ENCODE results near the gene C11orf52. TPM values are rescaled to one million over a fixed set of nuclear protein-coding genes. Genes with fewer than 3 reads are reported as not detected.

C11orf52 gene
- total RNA-seq, 3 donors from 2014 or later: 3.2 to 12.8 (median 7.7) TPM

GRCh38 chr11:111974446-111974845, 55.7 kb downstream of the C11orf52 start:
- no peak overlapping the region for H3K4me3 ChIP-seq
- no peak for TF ChIP-seq CTCF (IDR thresholded peaks at IDR 0.05)
- H3K9me3 ChIP-seq: no peaks in the 10 kb centered on the region
- DNase-seq (no peak), ATAC-seq (no peak)
- intact Hi-C loops (cut with DNase I, micrococcal nuclease): no loop called here
- no peaks in the 10 kb centered on the region for H3K36me3 ChIP-seq (ENCODE audit: low read depth)
- peaks cover 16% of the 10 kb centered on the region for H3K4me1 ChIP-seq (ENCODE audit: low read depth)

- ATAC-seq: peak; percentile 59
- Histone ChIP-seq H3K9me3 (no peaks in the 10 kb centered on the region), H3K4me1 (ENCODE audit: low read depth) (peaks cover 16% of the 10 kb centered on the region), H3K36me3 (ENCODE audit: low read depth) (no peaks in the 10 kb centered on the region), H3K4me3 (no peak overlapping the region)
- intact Hi-C loops (cut with DNase I, micrococcal nuclease): loop anchor here in 1 of 2 donors (5.0 kb wide), 1 partner anchor 38 kb away; the partner anchor contains the start of gene DIXDC1
- peak in 1 of 3 donors; percentile 38 for DNase-seq
- no peak for TF ChIP-seq CTCF (IDR thresholded peaks at IDR 0.05)
Observed at GRCh38 chr11:111975076-111975806, 56.5 kb downstream of the C11orf52 start.

GRCh38 chr11:111976119-111976766, 57.5 kb downstream of the C11orf52 start:
- Histone ChIP-seq H3K9me3 (no peaks in the 10 kb centered on the region), H3K4me3 (no peak overlapping the region), H3K4me1 (ENCODE audit: low read depth) (peaks cover 16% of the 10 kb centered on the region), H3K36me3 (ENCODE audit: low read depth) (no peaks in the 10 kb centered on the region)
- no peak for TF ChIP-seq CTCF (IDR thresholded peaks at IDR 0.05)
- ATAC-seq (no peak), DNase-seq (no peak)
- intact Hi-C loops (cut with DNase I, micrococcal nuclease): loop anchor here in 1 of 2 donors (5.0 kb wide), 1 partner anchor 39 kb away; the partner anchor contains the start of gene DIXDC1

Other genes starting within 250 kb of the C11orf52 start
- 10 to 100 TPM; 28.5 to 48.5 (median 47.0) TPM for gene PPP2R1B, start 152.5 kb upstream of the C11orf52 start, total RNA-seq
- gene ALG9, start 47.3 kb upstream of the C11orf52 start, total RNA-seq: 10 to 100 TPM; 16.7 to 29.3 (median 21.1) TPM
- 1 to 10 TPM; 1.7 to 2.7 (median 2.3) TPM for gene FDXACB1, start 39.7 kb upstream of the C11orf52 start, total RNA-seq
- gene CFAP68, start 39.4 kb upstream of the C11orf52 start, total RNA-seq: 10 to 100 TPM; 12.2 to 26.4 (median 19.1) TPM
- 100 to 1,000 TPM in 1 of 3 donors, 10 to 100 TPM in 2; 13.8 to 331 (median 30.7) TPM for gene CRYAB, start 7.1 kb upstream of the C11orf52 start, total RNA-seq
- 1 to 10 TPM in 2 of 3 donors, not detected in 1; 1.4 to 4.8 TPM for gene HSPB2, start 6.2 kb upstream of the C11orf52 start, total RNA-seq
- gene DIXDC1, start 18.4 kb downstream of the C11orf52 start, total RNA-seq: 10 to 100 TPM; 11.1 to 61.8 (median 11.7) TPM
- 10 to 100 TPM; 51.1 to 54.2 (median 51.4) TPM for gene DLAT, start 106.5 kb downstream of the C11orf52 start, total RNA-seq
- gene PIH1D2, start 155.1 kb downstream of the C11orf52 start, total RNA-seq: 1 to 10 TPM in 2 of 3 donors, under 1 TPM in 1; 0.65 to 2.4 (median 1.5) TPM
- gene NKAPD1, start 155.4 kb downstream of the C11orf52 start, total RNA-seq: 10 to 100 TPM; 14.6 to 17.4 (median 16.2) TPM
- gene TIMM8B, start 167.8 kb downstream of the C11orf52 start, total RNA-seq: 10 to 100 TPM; 37.9 to 56.5 (median 42.7) TPM
- gene SDHD, start 168.0 kb downstream of the C11orf52 start, total RNA-seq: 100 to 1,000 TPM; 185 to 312 (median 202) TPM
- gene IL18, start 245.2 kb downstream of the C11orf52 start, total RNA-seq: 100 to 1,000 TPM in 1 of 3 donors, 10 to 100 TPM in 2; 69.4 to 114 (median 85.0) TPM
- gene TEX12, start 248.5 kb downstream of the C11orf52 start, total RNA-seq: under 1 TPM; 0.52 to 0.80 (median 0.60) TPM

All from mucosa of descending colon (tissue), 3 donors.